Coronary artery (tissue), 2 donors: ENCODE measurements around the gene C3orf52.

Source experiments
- DNase-seq: peaks from one replicate; pipeline ENCODE4 v3.0.0-alpha.2; 2017; ENCODE audit warnings: low spot score
- H3K27ac ChIP-seq, 2 donors: fragments of 200-600 bp; sonication (generic); one replicate each; pipeline ENCODE4 v1.5.1; 2016 to 2019
- H3K4me3 ChIP-seq: fragments of 200-600 bp; sonication (generic); 2 replicates; pipeline ENCODE4 v1.5.1; 2016; ENCODE audit warnings: mild to moderate bottlenecking, moderate library complexity
- TF ChIP-seq, protein P1 (sequence below): fragments of 200-600 bp; sonication (generic); IDR thresholded peaks from one replicate; pipeline ENCODE4 v1.5.1; 2019; ENCODE audit warnings: antibody characterized with exemption

C3orf52 gene

DNA sequence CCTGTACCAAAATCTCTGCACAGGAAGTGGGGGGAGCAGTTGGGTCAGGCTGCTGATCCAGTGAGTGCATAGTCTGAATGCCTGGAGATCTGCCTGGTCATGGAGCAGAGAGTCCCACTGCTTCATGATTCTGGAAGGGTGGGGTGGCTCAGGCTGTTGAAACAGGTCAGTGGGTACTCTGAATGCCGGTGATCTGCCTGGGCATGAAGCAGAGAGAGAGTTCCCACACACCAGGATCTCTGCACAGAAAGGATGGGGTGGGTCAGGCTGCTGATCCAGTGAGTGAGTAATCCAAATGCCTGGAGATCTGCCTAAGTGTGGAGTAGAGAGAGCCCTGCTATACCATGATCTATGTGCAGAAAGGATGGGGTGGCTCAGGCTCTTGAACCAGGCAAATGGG is 62.9 kb downstream of the C3orf52 start:
- no peak for DNase-seq
- Histone ChIP-seq H3K4me3 (no peak overlapping the region), H3K27ac (no peak overlapping the region)
- TF ChIP-seq, protein P1, sequence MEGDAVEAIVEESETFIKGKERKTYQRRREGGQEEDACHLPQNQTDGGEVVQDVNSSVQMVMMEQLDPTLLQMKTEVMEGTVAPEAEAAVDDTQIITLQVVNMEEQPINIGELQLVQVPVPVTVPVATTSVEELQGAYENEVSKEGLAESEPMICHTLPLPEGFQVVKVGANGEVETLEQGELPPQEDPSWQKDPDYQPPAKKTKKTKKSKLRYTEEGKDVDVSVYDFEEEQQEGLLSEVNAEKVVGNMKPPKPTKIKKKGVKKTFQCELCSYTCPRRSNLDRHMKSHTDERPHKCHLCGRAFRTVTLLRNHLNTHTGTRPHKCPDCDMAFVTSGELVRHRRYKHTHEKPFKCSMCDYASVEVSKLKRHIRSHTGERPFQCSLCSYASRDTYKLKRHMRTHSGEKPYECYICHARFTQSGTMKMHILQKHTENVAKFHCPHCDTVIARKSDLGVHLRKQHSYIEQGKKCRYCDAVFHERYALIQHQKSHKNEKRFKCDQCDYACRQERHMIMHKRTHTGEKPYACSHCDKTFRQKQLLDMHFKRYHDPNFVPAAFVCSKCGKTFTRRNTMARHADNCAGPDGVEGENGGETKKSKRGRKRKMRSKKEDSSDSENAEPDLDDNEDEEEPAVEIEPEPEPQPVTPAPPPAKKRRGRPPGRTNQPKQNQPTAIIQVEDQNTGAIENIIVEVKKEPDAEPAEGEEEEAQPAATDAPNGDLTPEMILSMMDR = no peak

DNA sequence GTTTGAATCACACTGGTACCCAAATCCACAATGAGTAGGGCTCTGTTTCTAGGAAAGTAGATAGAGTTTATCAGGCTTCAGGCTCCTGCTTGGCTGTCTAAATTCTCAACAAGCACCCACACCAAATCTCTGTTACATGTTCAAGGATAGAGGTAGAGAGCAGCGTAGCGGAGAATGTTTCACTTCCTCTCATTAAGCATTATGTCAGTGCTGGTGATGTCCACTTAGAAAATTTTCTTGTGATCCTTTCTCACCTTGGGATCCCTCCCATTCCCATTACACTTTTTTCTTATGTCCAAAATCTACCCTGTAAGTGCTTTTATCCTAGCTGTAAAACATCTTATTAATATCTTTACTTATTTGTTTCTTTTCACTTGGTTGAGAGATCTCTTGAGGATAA is 81.6 kb downstream of the C3orf52 start:
- TF ChIP-seq, protein P1 = no peak
- no peak for DNase-seq
- no peak overlapping the region for H3K4me3 ChIP-seq
- H3K27ac ChIP-seq = no peak overlapping the region
